PC-9 (cell line): Measurements from ENCODE around the gene SP140L. TPM values are rescaled to one million over a fixed set of nuclear protein-coding genes. Genes with fewer than 3 reads are reported as not detected.
"Not testable (repeated sequence)": the region's sequence is repeated elsewhere in the genome, so short reads cannot be mapped to it uniquely, and the experiment has no call there.

Source experiments
- BruUV-seq: library from RNA; stranded (reverse); fragments of 400-500 nt; replicated peaks from 2 replicates; lab custom pipeline; 2021; lab: Mats Ljungman, UMichigan
- CTCF ChIA-PET: fragments of 300-600 bp; sonication (Branson Sonifier 250); formaldehyde crosslinking; loops from one replicate; lab custom pipeline; 2022; ENCODE audit warnings: antibody characterized with exemption; lab: Charles Lee
- POLR2A ChIA-PET: fragments of 300-600 bp; sonication (Branson Sonifier 250); formaldehyde crosslinking; loops from one replicate; lab custom pipeline; 2022; ENCODE audit warnings: antibody characterized with exemption; ENCODE audit not compliant: unreplicated experiment; lab: Charles Lee
- DNase-seq, 2 experiments: peaks; one replicate each; pipeline versions ENCODE4 v3.0.0 to v3.0.0-alpha.2; 2015 to 2022; ENCODE audit warnings: mixed read lengths in 1 of 2
- H2AFZ ChIP-seq: fragments of 200-600 bp; sonication (generic); 2 replicates; pipeline ENCODE4 v1.8.1; 2017; ENCODE audit warnings: antibody characterized with exemption
- H3F3A ChIP-seq: fragments of 200-600 bp; sonication (generic); 2 replicates; pipeline ENCODE4 v1.8.1; 2017; ENCODE audit warnings: antibody characterized with exemption, mild to moderate bottlenecking, low read depth; ENCODE audit not compliant: insufficient read depth
- H3K27ac ChIP-seq: fragments of 200-600 bp; sonication (generic); 2 replicates; pipeline ENCODE4 v1.6.1; 2016; ENCODE audit warnings: mixed run types
- H3K27me3 ChIP-seq: fragments of 200-600 bp; sonication (generic); 2 replicates; pipeline ENCODE4 v1.6.1; 2016; ENCODE audit warnings: low read depth, mixed run types; ENCODE audit not compliant: insufficient read depth
- H3K36me3 ChIP-seq: fragments of 200-600 bp; sonication (generic); 2 replicates; pipeline ENCODE4 v1.6.1; 2016; ENCODE audit warnings: low read depth, mixed run types
- H3K4me1 ChIP-seq: fragments of 200-600 bp; sonication (generic); replicated peaks from 2 replicates; pipeline ENCODE4 v1.6.1; 2016; ENCODE audit warnings: mixed run types; ENCODE audit not compliant: insufficient read depth
- H3K4me2 ChIP-seq: fragments of 200-600 bp; sonication (generic); 2 replicates; pipeline ENCODE4 v1.6.1; 2017; ENCODE audit warnings: mixed run types
- H3K4me3 ChIP-seq: fragments of 200-600 bp; sonication (generic); 2 replicates; pipeline ENCODE4 v1.6.1; 2016; ENCODE audit warnings: mixed run types
- H3K79me2 ChIP-seq: fragments of 200-600 bp; sonication (generic); 2 replicates; pipeline ENCODE4 v1.6.1; 2017; ENCODE audit warnings: low read depth, mixed run types
- H3K9me2 ChIP-seq: fragments of 200-600 bp; sonication (generic); 2 replicates; pipeline ENCODE4 v1.8.1; 2017; ENCODE audit warnings: mild to moderate bottlenecking; ENCODE audit not compliant: insufficient read depth
- H3K9me3 ChIP-seq: fragments of 200-600 bp; sonication (generic); 2 replicates; pipeline ENCODE4 v1.8.1; 2016; ENCODE audit warnings: low read depth; ENCODE audit not compliant: insufficient read depth
- H4K20me1 ChIP-seq: fragments of 200-600 bp; sonication (generic); 2 replicates; pipeline ENCODE4 v1.8.1; 2017; ENCODE audit not compliant: insufficient read depth
- EZH2 ChIP-seq: fragments of 200-600 bp; sonication (generic); IDR thresholded peaks from 2 replicates; pipeline ENCODE4 v1.8.0; 2017; ENCODE audit warnings: antibody characterized with exemption, low read depth
- intact Hi-C: fragments of 100-400 bp; cut with micrococcal nuclease; formaldehyde crosslinking; loops from one replicate; pipeline ENCODE4 v1.10.0; 2022; ENCODE audit not compliant: unreplicated experiment
- total RNA-seq: library from RNA; stranded (reverse); gene quantifications from 2 replicates; pipeline ENCODE4 v1.2.3, GENCODE V29; 2021
- TF ChIP-seq, protein P1 (sequence below): fragments of 200-600 bp; sonication (generic); conservative IDR thresholded peaks from 2 replicates; pipeline ENCODE4 v1.6.1; 2017; ENCODE audit warnings: mixed run types, antibody characterized with exemption, mild to moderate bottlenecking, moderate library complexity

SP140L gene
- total RNA-seq, 1 experiment from 2014 or later = 23.6 TPM

DNA sequence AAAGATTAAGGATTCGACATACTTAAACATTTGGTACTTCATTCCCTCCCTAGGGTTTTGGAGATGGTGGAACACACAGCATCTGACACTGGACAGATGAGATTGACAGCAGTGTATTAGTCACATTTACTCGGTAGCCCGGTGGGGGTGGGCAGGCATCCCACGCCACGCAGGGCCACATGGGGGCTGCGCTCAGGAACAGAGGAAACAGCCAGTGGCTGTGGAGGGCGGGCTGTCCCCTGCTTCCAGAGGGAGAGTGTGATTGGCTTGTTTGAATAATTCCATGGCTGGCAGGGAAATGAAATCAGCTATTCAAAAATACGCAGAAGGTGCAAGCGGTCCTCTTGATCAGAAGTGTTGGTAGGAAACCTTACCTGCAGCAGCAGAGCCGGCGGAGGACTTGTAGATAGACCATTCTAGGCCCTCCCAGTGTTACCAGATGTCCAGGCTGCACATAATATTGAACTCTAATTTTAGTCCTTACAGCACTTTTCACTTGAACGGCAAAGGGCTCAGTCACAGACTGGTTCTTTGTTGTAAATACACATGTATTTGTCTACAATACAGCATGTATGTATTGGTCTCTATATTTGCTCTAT is 18.5 kb upstream of the SP140L start:
- no peak for TF ChIP-seq EZH2
- TF ChIP-seq, protein P1, sequence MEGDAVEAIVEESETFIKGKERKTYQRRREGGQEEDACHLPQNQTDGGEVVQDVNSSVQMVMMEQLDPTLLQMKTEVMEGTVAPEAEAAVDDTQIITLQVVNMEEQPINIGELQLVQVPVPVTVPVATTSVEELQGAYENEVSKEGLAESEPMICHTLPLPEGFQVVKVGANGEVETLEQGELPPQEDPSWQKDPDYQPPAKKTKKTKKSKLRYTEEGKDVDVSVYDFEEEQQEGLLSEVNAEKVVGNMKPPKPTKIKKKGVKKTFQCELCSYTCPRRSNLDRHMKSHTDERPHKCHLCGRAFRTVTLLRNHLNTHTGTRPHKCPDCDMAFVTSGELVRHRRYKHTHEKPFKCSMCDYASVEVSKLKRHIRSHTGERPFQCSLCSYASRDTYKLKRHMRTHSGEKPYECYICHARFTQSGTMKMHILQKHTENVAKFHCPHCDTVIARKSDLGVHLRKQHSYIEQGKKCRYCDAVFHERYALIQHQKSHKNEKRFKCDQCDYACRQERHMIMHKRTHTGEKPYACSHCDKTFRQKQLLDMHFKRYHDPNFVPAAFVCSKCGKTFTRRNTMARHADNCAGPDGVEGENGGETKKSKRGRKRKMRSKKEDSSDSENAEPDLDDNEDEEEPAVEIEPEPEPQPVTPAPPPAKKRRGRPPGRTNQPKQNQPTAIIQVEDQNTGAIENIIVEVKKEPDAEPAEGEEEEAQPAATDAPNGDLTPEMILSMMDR = no peak
- POLR2A ChIA-PET = no interaction called here
- H3K27me3 ChIP-seq = no peaks in the 10 kb centered on the region
- no TSS peak for BruUV-seq
- H3K79me2 ChIP-seq = no peaks in the 10 kb centered on the region
- H3K9me2 ChIP-seq = no peaks in the 10 kb centered on the region
- no peak overlapping the region for H3K4me2 ChIP-seq
- no peaks in the 10 kb centered on the region for H3K4me1 ChIP-seq
- H3F3A ChIP-seq = no peaks in the 10 kb centered on the region
- no peaks in the 10 kb centered on the region for H3K36me3 ChIP-seq
- no peak overlapping the region for H3K27ac ChIP-seq
- intact Hi-C loops = no loop called here
- H4K20me1 ChIP-seq = no peaks in the 10 kb centered on the region
- 0 out of 2 replicates have a peak, but pooled peaks cover 6% of the 10 kb centered on the region for H3K9me3 ChIP-seq
- no peak overlapping the region for H3K4me3 ChIP-seq
- no peak overlapping the region for H2AFZ ChIP-seq
- CTCF ChIA-PET = interaction anchor here (0.6 kb wide), 1 partner anchor 368 kb away, joined by 9 read pairs; no protein-coding TSS in a partner anchor
- no peak for DNase-seq

DNA sequence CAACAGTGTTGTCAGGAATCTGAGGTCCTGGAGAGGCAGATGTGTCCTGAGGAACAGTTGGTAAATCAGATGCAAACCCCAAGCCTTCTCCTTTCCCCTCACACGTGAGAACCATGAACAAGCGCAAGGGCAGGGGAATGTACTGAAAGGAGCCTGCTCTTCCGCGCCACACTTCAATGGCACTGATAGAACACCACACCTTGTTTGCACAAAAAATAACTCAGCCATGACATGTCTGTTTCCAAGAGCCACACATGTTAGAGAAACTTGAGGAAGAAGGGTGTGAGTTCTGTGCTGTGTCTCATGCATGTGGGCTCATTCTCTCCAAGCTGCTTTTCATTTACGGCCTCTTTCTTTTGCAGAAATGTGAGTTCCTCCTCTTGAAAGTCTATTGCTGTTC is 16.2 kb upstream of the SP140L start:
- BruUV-seq, intact Hi-C loops, H3K79me2 ChIP-seq, H3K27me3 ChIP-seq, H3K9me3 ChIP-seq, H3K4me2 ChIP-seq, POLR2A ChIA-PET, CTCF ChIA-PET, H3K9me2 ChIP-seq, DNase-seq, H3F3A ChIP-seq, H3K27ac ChIP-seq, H3K4me1 ChIP-seq, H4K20me1 ChIP-seq, H3K36me3 ChIP-seq, H3K4me3 ChIP-seq, H2AFZ ChIP-seq: not testable (repeated sequence)

DNA sequence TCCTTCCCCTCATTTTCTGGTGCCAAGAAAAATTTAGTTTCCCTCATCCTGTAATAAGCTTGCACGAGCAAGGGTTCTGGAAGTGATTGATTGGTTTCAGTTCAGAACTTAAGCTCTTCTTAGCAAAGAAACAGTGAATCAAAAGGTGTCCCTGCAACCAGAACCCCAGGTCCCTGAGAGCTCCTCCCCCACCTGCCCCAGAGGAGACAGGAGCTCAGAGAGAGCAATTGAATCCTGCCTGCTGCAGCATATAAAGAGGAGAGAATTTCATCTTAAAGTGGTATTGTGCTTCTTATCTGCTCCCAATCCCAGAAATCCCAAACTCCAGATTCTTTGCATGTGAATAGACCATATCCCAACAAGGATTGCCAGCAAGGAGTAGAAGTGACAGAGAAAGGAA is 15.4 kb upstream of the SP140L start:
- CTCF ChIA-PET, H3K9me2 ChIP-seq, BruUV-seq, H3K27ac ChIP-seq, H3K4me3 ChIP-seq, H3K36me3 ChIP-seq, H3K4me1 ChIP-seq, POLR2A ChIA-PET, H3F3A ChIP-seq, DNase-seq, H2AFZ ChIP-seq, H3K4me2 ChIP-seq, H3K27me3 ChIP-seq, H3K9me3 ChIP-seq, H3K79me2 ChIP-seq, H4K20me1 ChIP-seq, intact Hi-C loops: not testable (repeated sequence)

GRCh38 chr2:230312638-230313037 is 14.4 kb upstream of the SP140L start:
- Histone ChIP-seq H3K4me2 (no peak overlapping the region), H3K4me1 (no peaks in the 10 kb centered on the region), H3K9me3 (no peaks in the 10 kb centered on the region), H3K27me3 (no peaks in the 10 kb centered on the region), H2AFZ (no peak overlapping the region), H4K20me1 (no peaks in the 10 kb centered on the region), H3K36me3 (no peaks in the 10 kb centered on the region), H3K4me3 (no peak overlapping the region), H3F3A (no peaks in the 10 kb centered on the region), H3K27ac (no peak overlapping the region), H3K9me2 (no peaks in the 10 kb centered on the region), H3K79me2 (no peaks in the 10 kb centered on the region)
- POLR2A ChIA-PET = no interaction called here
- intact Hi-C loops = no loop called here
- TF ChIP-seq, protein P1 = no peak
- no peak for TF ChIP-seq EZH2
- CTCF ChIA-PET = no interaction called here
- DNase-seq = no peak
- no TSS peak for BruUV-seq
